SJSA1 (cell line): ENCODE results near the gene RPS6KC1. TPM values are rescaled to one million over a fixed set of nuclear protein-coding genes. Genes with fewer than 3 reads are reported as not detected.
"Not testable (repeated sequence)": the region's sequence is repeated elsewhere in the genome, so short reads cannot be mapped to it uniquely, and the experiment has no call there.

Experiments used
- DNase-seq, 2 experiments: peaks; one replicate each; pipeline ENCODE4 v3.0.0-alpha.2; 2015 to 2020; ENCODE audit warnings: low spot score in 2 of 2, low read depth in 1 of 2
- H3K27ac ChIP-seq: fragments of 250-450 bp; sonication (Bioruptor Pico); 2 replicates; pipeline ENCODE4 v1.5.1; 2020; ENCODE audit warnings: mild to moderate bottlenecking, moderate library complexity
- H3K27me3 ChIP-seq: fragments of 250-450 bp; sonication (Bioruptor Pico); replicated peaks from 2 replicates; pipeline ENCODE4 v1.5.1; 2020; ENCODE audit warnings: mild to moderate bottlenecking, moderate library complexity
- H3K36me3 ChIP-seq: fragments of 250-450 bp; sonication (Bioruptor Pico); 2 replicates; pipeline ENCODE4 v1.5.1; 2020; ENCODE audit warnings: mild to moderate bottlenecking
- H3K4me1 ChIP-seq: fragments of 250-450 bp; sonication (Bioruptor Pico); replicated peaks from 2 replicates; pipeline ENCODE4 v1.6.1; 2021; ENCODE audit warnings: mild to moderate bottlenecking
- H3K4me3 ChIP-seq: fragments of 250-450 bp; sonication (Bioruptor Pico); 2 replicates; pipeline ENCODE4 v1.5.1; 2020; ENCODE audit warnings: mild to moderate bottlenecking
- H3K9me3 ChIP-seq: fragments of 250-450 bp; sonication (Bioruptor Pico); replicated peaks from 2 replicates; pipeline ENCODE4 v1.5.1; 2020; ENCODE audit warnings: mild to moderate bottlenecking
- total RNA-seq: library from RNA; depleted of rRNA; stranded (reverse); fragments of >200 nt; shearing (Covaris generic); gene quantifications from 2 replicates; pipeline ENCODE4 v1.2.3, GENCODE V29; 2014

The RPS6KC1 gene
- total RNA-seq, 1 experiment from 2014 or later, result 19.2 TPM

DNA sequence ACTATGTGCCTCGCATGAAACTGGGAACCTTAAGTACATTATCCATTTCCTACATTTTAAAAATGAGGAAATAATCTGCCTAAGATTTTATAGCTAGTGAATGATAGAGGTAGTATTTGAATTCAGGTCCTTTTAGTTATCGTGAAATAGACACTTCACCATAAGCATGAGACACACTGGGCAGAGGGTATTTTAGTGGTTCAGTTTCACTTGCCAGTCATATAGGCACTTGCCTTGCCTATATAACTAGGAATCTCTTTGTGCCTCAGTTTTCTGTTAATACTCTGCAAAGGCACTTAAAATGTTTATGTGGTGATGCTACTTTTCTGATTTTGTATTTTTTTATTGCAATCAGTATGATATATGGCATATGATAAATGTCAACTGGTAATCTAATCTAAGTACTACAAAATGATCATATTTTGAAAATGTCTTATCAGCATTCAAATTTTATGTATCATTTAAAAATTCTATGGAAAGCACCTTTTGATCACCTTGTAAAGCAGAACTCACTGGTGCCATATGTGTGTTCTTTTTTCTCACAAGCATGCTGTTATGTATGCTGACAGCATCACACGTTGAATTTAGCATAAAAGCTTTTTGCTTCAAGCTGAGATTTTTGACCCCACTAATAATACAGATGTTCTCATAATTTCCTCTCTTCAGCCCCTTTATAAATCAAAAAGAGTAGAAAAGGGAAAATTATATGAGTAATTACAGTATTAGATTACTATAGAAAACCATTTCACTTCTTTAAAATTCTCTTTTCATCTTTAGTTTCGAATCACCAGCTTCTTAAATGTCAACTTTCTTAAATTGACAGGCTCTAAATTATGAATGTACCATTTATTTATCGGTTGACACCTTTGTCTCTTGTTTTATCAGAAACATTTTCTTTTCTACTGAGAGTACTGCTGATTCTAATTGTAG, 52.6 kb downstream of the RPS6KC1 start:
- Histone ChIP-seq H3K27me3 (no peaks in the 10 kb centered on the region), H3K36me3 (0 out of 2 replicates have a peak, but pooled peaks cover 3% of the 10 kb centered on the region), H3K27ac (no peak overlapping the region), H3K4me3 (no peak overlapping the region), H3K9me3 (no peaks in the 10 kb centered on the region), H3K4me1 (no peaks in the 10 kb centered on the region)
- no peak for DNase-seq

DNA sequence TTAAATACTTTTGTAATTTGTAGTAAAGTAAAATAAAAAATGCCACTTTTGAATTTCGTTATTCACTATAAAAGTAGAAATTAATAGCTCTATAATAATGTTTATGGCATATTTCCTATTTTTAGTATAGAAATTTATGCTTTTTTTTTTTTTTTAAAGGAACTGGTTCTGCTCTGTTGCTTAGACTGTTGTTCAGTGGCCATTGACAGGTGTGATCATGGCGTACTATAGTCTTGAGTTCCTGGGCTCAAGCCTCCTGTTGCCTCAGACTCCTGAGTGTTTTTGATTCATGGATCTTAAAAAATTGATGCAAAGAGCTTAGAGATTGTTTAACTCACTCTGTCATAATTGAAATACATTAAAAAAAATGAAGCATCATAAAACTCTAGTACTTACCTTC, 53.6 kb downstream of the RPS6KC1 start:
- Histone ChIP-seq H3K9me3 (no peaks in the 10 kb centered on the region), H3K36me3 (0 out of 2 replicates have a peak, but pooled peaks cover 3% of the 10 kb centered on the region), H3K4me1 (no peaks in the 10 kb centered on the region), H3K27me3 (no peaks in the 10 kb centered on the region), H3K4me3 (no peak overlapping the region), H3K27ac (no peak overlapping the region)
- DNase-seq, result no peak

DNA sequence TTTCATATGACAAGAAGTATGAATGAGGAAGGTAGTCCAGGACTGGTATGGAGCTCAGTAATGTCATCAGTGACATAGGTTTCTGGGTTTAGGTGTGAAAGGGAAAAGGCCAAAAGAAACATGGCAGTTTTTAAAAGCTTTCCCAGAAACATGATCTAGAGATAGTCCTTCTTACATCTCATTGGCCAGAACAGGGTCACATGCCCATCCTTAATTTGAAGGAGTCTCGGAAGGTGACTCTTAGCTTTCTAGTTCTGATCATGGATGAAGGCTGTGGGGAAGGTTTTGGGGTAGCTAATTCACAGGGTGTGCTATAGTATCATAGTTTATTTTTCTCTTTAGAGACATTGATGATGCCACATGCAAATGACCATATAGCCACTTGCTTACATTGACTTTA, 55.3 kb downstream of the RPS6KC1 start:
- DNase-seq, result no peak
- H3K27me3 ChIP-seq, result no peaks in the 10 kb centered on the region
- H3K36me3 ChIP-seq, result 0 out of 2 replicates have a peak, but pooled peaks cover 3% of the 10 kb centered on the region
- H3K4me1 ChIP-seq, result no peaks in the 10 kb centered on the region
- no peak overlapping the region for H3K27ac ChIP-seq
- H3K4me3 ChIP-seq, result no peak overlapping the region
- H3K9me3 ChIP-seq, result no peaks in the 10 kb centered on the region

DNA sequence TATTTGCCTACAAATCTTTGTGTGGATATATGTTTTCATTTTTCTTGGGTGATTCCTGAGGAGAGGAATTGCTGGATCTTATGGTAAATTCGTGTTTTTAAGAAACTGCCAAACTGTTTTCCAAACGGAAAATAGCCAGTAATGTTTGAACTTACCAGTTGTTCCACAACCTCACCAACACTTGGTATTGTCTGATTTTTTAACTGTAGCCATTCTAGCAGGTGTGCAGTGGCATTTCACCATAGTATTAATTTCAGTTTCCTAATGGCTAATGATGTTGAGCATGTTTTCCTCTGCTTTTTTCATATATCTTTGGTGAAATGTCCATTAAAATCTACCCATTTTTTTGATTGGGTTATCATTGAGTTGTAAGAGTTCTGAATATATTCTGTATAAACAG, 56.6 kb downstream of the RPS6KC1 start:
- no peak for DNase-seq
- H3K9me3 ChIP-seq, result no peaks in the 10 kb centered on the region

DNA sequence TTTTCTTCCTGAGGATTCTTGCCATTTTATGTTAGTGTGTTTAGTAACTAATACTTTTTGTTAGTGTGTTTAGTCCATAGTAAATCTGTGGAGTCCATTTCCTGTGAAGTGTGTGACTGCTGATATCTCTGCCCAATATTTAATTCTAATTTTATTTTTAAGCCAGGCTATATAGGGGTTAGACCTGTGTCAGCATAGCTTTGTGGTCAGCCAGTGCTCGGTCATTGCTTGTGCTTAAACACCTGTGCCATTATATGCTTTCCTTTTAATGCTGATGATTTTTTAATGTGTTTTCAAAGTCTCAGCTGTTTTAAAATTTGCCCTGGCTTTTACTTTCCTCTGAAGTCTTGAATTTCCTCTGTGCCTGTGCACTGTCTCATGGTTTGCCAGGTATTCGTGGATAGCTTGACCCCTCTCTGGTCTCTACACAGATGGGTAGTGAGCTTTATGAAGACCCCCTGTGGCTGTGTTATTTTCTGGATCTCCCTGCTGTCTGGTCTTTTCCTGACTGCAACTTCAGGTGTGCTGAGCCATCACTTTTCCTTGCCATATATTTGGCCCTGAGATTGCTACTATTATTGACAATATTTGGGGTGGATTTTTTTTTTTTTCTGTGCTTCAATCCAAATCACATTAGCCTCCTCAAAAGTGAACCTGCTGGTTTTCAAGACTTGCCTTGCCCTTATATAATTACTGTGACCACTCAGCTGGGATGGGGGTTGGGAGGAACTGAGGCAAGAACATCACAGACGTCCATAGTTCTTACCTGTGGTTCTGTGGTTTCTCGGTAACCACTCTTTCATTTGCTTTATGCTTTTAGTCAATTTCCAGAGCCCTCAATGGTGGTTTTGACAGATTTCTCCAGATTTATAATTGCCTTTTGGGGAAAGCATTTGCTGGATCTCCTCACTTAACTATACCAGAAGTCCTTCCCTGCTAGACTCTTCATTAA, 59.6 kb downstream of the RPS6KC1 start:
- DNase-seq, result no peak
- Histone ChIP-seq H3K4me3 (no peak overlapping the region), H3K36me3 (0 out of 2 replicates have a peak, but pooled peaks cover 3% of the 10 kb centered on the region), H3K27ac (no peak overlapping the region), H3K4me1 (no peaks in the 10 kb centered on the region), H3K27me3 (no peaks in the 10 kb centered on the region), H3K9me3 (no peaks in the 10 kb centered on the region)

More for the DNA sequence above, 56.6 kb downstream of the RPS6KC1 start:
- H3K4me3 ChIP-seq, result no peak overlapping the region
- no peaks in the 10 kb centered on the region for H3K4me1 ChIP-seq
- H3K36me3 ChIP-seq, result 0 out of 2 replicates have a peak, but pooled peaks cover 3% of the 10 kb centered on the region
- no peak overlapping the region for H3K27ac ChIP-seq
- H3K27me3 ChIP-seq, result no peaks in the 10 kb centered on the region

DNA sequence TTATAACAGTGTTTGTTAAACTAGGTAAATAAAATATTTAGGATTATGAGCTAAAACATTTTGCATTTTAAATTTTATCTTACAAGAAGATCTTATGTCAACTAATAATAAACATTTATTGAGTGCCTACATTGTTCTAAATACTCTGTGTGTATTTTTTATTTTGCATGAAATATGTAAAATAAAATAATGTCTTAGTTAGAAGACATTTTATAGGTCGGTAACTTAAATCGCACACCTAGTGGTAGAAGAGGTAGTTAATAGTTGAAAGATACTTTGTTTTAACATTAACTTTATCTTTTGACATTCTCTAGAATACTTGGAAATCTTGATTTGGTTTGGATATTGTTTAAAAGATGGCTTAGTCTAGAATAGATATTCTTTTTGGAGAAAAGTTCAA, 60.5 kb downstream of the RPS6KC1 start:
- Histone ChIP-seq H3K4me1 (no peaks in the 10 kb centered on the region), H3K27ac (no peak overlapping the region), H3K36me3 (0 out of 2 replicates have a peak, but pooled peaks cover 3% of the 10 kb centered on the region), H3K4me3 (no peak overlapping the region), H3K9me3 (no peaks in the 10 kb centered on the region), H3K27me3 (no peaks in the 10 kb centered on the region)
- DNase-seq, result no peak

DNA sequence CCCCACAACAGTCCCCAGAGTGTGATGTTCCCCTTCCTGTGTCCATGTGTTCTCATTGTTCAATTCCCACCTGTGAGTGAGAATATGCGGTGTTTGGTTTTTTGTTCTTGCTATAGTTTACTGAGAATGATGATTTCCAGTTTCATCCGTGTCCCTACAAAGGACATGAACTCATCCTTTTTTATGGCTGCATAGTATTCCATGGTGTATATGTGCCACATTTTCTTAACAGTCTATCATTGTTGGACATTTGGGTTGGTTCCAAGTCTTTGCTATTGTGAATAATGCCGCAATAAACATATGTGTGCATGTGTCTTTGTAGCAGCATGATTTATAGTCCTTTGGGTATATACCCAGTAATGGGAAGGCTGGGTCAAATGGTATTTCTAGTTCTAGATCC, 61.7 kb downstream of the RPS6KC1 start:
- H3K27ac ChIP-seq, H3K27me3 ChIP-seq, H3K36me3 ChIP-seq, DNase-seq, H3K4me1 ChIP-seq, H3K4me3 ChIP-seq, H3K9me3 ChIP-seq: not testable (repeated sequence)

DNA sequence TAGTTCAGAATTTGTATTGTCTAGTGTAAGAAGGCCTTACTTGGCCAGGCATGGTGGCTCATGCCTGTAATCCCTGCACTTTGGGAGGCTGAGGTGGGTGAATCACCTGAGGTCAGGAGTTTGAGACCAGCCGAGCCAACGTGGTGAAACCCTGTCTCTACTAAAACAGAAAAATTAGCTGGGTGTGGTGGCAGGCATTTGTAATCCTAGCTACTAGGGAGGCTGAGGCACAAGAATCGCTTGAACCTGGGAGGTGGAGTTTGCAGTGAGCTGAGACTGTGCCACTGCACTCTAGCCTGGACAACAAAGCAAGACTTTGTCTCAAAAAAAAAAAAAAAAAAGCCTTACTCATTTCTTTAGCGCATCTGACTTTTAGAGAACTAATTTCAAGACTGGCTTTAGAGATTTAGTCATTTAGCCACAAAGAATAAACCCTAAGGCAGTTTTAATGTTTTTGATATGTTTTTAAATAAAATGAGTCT, 66.7 kb downstream of the RPS6KC1 start:
- not testable (repeated sequence) for H3K36me3 ChIP-seq, DNase-seq, H3K9me3 ChIP-seq, H3K4me3 ChIP-seq, H3K27ac ChIP-seq, H3K27me3 ChIP-seq
- peaks cover 13% of the 10 kb centered on the region for H3K4me1 ChIP-seq

DNA sequence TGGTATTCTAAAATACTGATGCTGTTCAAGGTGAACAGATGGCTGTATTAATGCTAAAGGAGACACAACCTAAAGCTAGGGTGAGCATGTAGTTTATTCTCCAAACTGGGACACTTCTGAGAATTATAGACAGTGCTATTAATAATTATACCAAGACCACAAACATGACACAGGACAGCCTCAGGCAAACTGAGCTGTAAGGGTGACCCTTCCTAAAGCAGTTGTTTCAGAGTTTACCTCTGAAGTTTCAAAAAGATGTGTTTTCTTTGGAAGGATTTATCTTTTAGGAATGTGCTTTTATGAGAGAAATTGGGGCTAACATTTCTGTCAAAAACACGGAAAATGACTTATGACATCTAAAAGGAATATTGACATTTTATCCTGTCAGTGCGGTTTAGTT, 68.8 kb downstream of the RPS6KC1 start:
- Histone ChIP-seq H3K27ac (no peak overlapping the region), H3K4me3 (no peak overlapping the region), H3K27me3 (no peaks in the 10 kb centered on the region), H3K4me1 (peaks cover 28% of the 10 kb centered on the region), H3K36me3 (no peaks in the 10 kb centered on the region), H3K9me3 (no peaks in the 10 kb centered on the region)
- no peak for DNase-seq

DNA sequence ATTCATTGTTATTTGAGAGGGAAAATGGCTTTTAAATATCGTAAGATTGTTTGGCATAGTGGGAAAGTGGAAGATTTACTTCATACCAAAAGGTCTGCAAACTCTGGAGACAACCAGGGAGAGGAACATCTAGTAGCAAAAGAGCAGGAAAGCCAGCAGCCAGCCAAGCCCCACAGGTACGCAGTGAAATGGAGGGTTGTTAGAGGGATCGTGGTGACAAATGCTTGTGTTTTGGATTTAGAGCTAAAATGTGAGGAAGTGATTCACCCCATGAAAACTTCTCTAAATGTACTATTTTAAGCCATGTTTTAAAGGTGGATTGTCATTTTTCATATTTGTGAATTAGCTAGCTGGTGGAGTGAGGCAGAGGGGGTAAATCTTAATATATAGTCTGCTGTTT, 69.3 kb downstream of the RPS6KC1 start:
- no peaks in the 10 kb centered on the region for H3K27me3 ChIP-seq

DNA sequence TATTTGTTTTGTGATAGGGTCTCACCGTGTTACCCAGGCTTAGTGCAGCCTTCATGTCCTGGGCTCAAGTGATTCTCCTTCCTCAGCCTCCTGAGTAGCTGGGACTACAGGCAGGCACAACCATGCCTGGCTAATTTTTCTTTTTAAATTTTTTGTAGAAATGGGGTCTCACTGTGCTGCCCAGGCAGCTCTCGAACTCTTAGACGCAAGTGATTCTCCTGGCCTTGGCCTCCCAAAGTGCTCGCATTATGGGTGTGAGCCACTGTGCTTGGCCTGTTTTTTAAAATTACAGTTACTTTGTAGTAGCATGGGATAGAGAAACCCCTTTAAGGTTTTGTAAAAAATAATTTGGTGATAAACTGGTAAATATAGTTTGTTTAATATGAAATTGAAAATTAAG, 69.9 kb downstream of the RPS6KC1 start:
- Histone ChIP-seq H3K27ac (no peak overlapping the region), H3K36me3 (no peaks in the 10 kb centered on the region), H3K27me3 (no peaks in the 10 kb centered on the region), H3K4me1 (peaks cover 28% of the 10 kb centered on the region), H3K9me3 (no peaks in the 10 kb centered on the region), H3K4me3 (no peak overlapping the region)
- no peak for DNase-seq

More for the DNA sequence above, 69.3 kb downstream of the RPS6KC1 start:
- Histone ChIP-seq H3K27ac (no peak overlapping the region), H3K36me3 (no peaks in the 10 kb centered on the region), H3K4me1 (peaks cover 28% of the 10 kb centered on the region), H3K4me3 (no peak overlapping the region), H3K9me3 (no peaks in the 10 kb centered on the region)
- no peak for DNase-seq

DNA sequence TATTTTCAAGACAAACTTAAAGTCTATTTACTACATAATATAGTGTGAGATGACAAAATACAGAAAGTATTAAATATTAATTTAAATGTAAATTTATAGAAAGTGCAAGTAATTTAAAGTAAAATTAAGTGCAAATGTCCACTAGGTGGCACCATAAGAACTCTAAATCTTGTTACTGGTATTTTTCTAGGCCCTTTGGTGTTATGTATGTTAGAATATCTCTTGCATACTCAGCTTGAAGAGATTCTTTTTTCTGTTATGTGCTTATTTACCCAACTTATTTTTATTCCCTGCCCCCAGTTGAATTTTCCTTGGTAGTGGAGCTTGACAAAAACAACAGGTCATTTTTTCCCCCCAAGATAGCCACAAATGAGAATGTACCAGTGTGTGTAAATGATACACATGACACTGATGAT, 71.5 kb downstream of the RPS6KC1 start:
- Histone ChIP-seq H3K9me3 (no peaks in the 10 kb centered on the region), H3K27ac (no peak overlapping the region), H3K36me3 (no peaks in the 10 kb centered on the region), H3K27me3 (no peaks in the 10 kb centered on the region), H3K4me3 (no peak overlapping the region), H3K4me1 (peaks cover 28% of the 10 kb centered on the region)
- DNase-seq, result peak in 1 of 2 experiments; percentile 43

DNA sequence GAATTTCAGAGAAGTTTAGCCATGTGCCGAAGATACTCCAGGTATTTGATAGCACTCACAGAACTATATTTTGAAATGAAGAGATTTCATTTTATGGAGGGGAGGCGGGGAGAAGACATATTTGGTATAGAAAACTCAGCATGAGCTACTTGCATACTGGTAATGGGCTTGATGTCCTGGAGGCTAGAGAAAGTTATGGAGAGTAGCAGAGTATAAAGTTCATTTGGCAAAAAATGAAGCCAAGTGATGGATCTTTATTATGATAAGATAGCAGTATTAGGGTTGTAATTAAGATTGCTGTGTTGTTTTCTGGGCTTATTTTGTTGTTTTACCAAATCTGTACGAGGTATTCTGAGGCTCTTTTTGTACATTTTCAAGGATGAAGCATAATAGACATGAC, 72.0 kb downstream of the RPS6KC1 start:
- Histone ChIP-seq H3K4me1 (peaks cover 28% of the 10 kb centered on the region), H3K27ac (no peak overlapping the region), H3K9me3 (no peaks in the 10 kb centered on the region), H3K27me3 (no peaks in the 10 kb centered on the region), H3K36me3 (no peaks in the 10 kb centered on the region), H3K4me3 (no peak overlapping the region)
- no peak for DNase-seq
